Fibroblast of lung (primary cell): ENCODE measurements around the gene BEND7.

Experiments
- EZH2 ChIP-seq: IDR thresholded peaks from 2 replicates; pipeline ENCODE4 v1.5.1; 2012; ENCODE audit warnings: low read length, control low read depth, mild to moderate bottlenecking; ENCODE audit errors: missing control alignments
- TF ChIP-seq, protein P1 (sequence below), 2 donors: IDR thresholded peaks in 1 of 2; conservative IDR thresholded peaks in 1 of 2; 1 replicate in 1 of 2; 2 replicates in 1 of 2; pipeline ENCODE4 v1.5.1; 2011 to 2012; ENCODE audit warnings: low read length in 2 of 2, control low read depth in 1 of 2, inconsistent platforms in 1 of 2, low read depth in 1 of 2, mild to moderate bottlenecking in 1 of 2

DNA sequence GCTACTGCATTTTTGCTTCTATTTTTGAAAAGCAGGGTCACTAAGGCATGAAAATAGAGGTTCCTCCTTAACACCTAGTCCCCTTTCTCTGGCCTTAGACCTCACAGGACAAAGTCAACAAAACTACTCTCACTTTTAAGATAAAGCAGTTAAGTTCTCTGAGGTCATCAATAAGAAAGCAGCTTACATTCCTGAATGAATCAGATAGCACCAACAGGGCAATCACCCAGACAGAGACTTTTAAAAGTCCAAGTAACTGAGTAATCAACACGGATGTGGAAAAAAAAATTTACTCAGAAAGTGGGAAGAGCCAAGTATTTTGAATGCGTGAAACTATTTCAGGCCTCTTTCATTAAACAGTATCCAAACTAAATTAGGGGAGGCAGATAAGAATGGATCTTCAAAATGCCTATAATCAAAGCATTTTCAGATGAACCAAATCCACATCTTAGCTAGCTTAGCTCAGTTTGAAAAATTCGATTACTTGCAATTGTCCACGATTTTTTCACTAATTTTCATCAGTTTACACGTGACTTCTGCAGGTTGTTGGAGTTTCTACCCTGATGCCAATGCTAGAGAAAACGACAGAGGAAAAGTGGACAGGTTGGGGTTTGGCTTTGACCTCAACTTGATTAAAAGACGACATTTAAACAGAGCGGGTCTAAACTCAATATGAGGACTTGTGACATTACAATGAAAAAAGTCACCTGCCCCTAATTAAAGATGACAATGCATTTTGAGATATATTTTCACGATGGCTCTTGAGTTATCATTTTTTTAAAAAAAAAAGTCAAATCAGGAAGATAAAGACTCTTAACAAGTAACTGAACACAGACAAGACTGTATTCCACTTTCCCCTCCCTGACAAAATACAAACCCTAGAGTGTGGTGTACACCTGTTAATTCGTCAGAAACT, 1.6 kb downstream of the BEND7 start:
- TF ChIP-seq, protein P1, sequence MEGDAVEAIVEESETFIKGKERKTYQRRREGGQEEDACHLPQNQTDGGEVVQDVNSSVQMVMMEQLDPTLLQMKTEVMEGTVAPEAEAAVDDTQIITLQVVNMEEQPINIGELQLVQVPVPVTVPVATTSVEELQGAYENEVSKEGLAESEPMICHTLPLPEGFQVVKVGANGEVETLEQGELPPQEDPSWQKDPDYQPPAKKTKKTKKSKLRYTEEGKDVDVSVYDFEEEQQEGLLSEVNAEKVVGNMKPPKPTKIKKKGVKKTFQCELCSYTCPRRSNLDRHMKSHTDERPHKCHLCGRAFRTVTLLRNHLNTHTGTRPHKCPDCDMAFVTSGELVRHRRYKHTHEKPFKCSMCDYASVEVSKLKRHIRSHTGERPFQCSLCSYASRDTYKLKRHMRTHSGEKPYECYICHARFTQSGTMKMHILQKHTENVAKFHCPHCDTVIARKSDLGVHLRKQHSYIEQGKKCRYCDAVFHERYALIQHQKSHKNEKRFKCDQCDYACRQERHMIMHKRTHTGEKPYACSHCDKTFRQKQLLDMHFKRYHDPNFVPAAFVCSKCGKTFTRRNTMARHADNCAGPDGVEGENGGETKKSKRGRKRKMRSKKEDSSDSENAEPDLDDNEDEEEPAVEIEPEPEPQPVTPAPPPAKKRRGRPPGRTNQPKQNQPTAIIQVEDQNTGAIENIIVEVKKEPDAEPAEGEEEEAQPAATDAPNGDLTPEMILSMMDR (conservative IDR thresholded peaks at IDR 0.05 in 1 of 2, IDR thresholded peaks at IDR 0.05 in 1 of 2; ENCODE audit: low read depth in 1 of 2, low read length in 2 of 2), result no peak
- TF ChIP-seq EZH2, result no peak
